ENCODE data around the gene SLC47A1.
"Not testable (repeated sequence)": the region's sequence is repeated elsewhere in the genome, so short reads cannot be mapped to it uniquely, and the experiment has no call there.

- TF ChIP-seq POLR2A, CTCF (IDR thresholded peaks at IDR 0.05): not testable (repeated sequence)
Measured at GRCh38 chr17:19582152-19582551, 48.5 kb downstream of the SLC47A1 start.
